PFSK-1 (cell line): ENCODE data around the gene ZFYVE26.

Source experiments
- FOXP2 ChIP-seq: optimal IDR thresholded peaks from 2 replicates; pipeline ENCODE3; 2011; ENCODE audit warnings: borderline replicate concordance, control low read depth, inconsistent platforms; ENCODE audit not compliant: insufficient read depth; ENCODE audit errors: extremely low read length, extremely low read depth
- POLR2AphosphoS5 ChIP-seq: IDR thresholded peaks from 2 replicates; pipeline ENCODE4 v1.6.1; 2012; ENCODE audit warnings: low read depth, mild to moderate bottlenecking, control low read depth, low read length, moderate library complexity
- SIN3A ChIP-seq: IDR thresholded peaks from 2 replicates; pipeline ENCODE4 v1.6.1; 2012; ENCODE audit warnings: mild to moderate bottlenecking, low read length, moderate library complexity, borderline replicate concordance; ENCODE audit not compliant: insufficient read depth
- TAF1 ChIP-seq: IDR thresholded peaks from 2 replicates; pipeline ENCODE4 v1.6.1; 2012; ENCODE audit warnings: low read length, control low read depth, borderline replicate concordance; ENCODE audit not compliant: insufficient read depth
- TF ChIP-seq, protein P1 (sequence below), 2 experiments: IDR thresholded peaks; 2 replicates each; pipeline versions ENCODE4 v1.6.1 to v1.8.0; 2011 to 2012; ENCODE audit warnings: low read depth in 2 of 2, low read length in 2 of 2, control low read depth in 1 of 2, inconsistent platforms in 1 of 2, mild to moderate bottlenecking in 1 of 2, moderate library complexity in 1 of 2; ENCODE audit not compliant: insufficient read depth in 1 of 2

Gene ZFYVE26

DNA sequence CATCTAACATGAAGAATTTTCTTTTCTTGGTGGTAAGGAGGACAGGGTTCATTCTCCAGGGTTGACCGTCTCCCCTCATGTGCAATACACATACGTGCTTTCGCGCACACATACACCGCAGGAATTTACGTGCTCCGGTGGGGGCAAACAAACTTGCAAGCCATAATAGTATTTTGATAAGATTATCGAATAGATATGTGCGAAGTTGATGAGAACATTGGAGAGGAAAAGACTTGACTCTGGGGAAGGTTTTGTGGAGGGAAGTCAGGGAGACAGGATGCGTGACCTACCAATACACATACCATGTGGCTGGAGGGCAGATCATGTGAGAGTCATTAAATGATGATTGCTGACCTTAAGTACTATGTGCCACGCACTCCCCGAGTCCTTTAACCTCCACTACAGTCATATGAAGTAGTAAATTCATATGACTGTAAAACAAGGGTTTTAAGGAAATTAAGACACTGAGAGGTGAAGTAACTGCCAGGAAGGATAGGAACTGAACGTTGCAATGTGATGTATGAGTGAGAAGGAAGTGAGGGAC lies 4.1 kb upstream of the ZFYVE26 start:
- no peak for TF ChIP-seq SIN3A
- no peak for TF ChIP-seq FOXP2
- TF ChIP-seq POLR2AphosphoS5 = no peak
- TF ChIP-seq TAF1 = no peak

GRCh38 chr14:67819563-67820421 lies 3.4 kb upstream of the ZFYVE26 start, which contains the start of gene RAD51B:
RAD51B (plus strand) TSS chr14:67819779.
- TF ChIP-seq POLR2AphosphoS5 (peak; percentile 35; the same call in 1 of the 2 replicates), FOXP2 (no peak), TAF1 (no peak), SIN3A (peak; percentile 85; the same call in 1 of the 2 replicates)
- TF ChIP-seq, protein P1, sequence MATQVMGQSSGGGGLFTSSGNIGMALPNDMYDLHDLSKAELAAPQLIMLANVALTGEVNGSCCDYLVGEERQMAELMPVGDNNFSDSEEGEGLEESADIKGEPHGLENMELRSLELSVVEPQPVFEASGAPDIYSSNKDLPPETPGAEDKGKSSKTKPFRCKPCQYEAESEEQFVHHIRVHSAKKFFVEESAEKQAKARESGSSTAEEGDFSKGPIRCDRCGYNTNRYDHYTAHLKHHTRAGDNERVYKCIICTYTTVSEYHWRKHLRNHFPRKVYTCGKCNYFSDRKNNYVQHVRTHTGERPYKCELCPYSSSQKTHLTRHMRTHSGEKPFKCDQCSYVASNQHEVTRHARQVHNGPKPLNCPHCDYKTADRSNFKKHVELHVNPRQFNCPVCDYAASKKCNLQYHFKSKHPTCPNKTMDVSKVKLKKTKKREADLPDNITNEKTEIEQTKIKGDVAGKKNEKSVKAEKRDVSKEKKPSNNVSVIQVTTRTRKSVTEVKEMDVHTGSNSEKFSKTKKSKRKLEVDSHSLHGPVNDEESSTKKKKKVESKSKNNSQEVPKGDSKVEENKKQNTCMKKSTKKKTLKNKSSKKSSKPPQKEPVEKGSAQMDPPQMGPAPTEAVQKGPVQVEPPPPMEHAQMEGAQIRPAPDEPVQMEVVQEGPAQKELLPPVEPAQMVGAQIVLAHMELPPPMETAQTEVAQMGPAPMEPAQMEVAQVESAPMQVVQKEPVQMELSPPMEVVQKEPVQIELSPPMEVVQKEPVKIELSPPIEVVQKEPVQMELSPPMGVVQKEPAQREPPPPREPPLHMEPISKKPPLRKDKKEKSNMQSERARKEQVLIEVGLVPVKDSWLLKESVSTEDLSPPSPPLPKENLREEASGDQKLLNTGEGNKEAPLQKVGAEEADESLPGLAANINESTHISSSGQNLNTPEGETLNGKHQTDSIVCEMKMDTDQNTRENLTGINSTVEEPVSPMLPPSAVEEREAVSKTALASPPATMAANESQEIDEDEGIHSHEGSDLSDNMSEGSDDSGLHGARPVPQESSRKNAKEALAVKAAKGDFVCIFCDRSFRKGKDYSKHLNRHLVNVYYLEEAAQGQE (IDR thresholded peaks at IDR 0.05; ENCODE audit: insufficient read depth in 1 of 2, low read depth in 2 of 2, low read length in 2 of 2) = no peak

- no peak for TF ChIP-seq POLR2AphosphoS5
- TF ChIP-seq, protein P1 (IDR thresholded peaks at IDR 0.05; ENCODE audit: insufficient read depth in 1 of 2, low read depth in 2 of 2, low read length in 2 of 2) = no peak
- TF ChIP-seq FOXP2 = no peak
- no peak for TF ChIP-seq SIN3A
- no peak for TF ChIP-seq TAF1
Measured at GRCh38 chr14:67817750-67818438, 1.5 kb upstream of the ZFYVE26 start.

DNA sequence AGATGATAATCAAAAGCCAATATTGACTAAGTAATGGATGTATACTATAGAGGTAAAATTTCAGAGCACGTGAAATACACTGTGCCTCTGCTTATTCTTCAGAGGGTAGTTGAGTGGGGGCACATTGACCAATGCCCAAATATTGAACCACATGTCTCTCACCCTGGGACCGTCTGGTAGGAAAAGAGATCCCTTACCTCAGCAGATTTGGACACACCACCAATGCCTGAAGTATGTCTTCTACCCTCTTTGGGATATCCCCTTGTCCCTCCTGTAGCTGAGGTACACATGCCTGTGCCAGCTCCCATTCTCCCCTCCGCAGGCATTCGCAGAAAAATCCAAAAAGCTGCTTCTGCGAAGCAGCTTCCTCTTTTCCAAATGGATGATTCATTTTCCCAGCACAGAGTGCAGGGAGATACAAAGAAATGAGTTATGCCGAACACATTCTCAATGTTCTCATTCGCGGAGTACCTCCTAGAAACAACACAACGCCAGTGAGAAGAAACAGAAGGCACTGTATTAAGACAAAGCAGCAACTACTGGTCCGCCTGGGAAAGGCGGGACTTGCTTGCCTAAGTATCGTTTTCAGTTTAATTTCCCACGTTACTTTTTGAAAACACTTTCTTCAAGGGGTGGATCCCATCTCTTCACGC lies 691 bp downstream of the ZFYVE26 start:
- no peak for TF ChIP-seq TAF1
- no peak for TF ChIP-seq FOXP2
- TF ChIP-seq, protein P1 (IDR thresholded peaks at IDR 0.05; ENCODE audit: insufficient read depth in 1 of 2, low read depth in 2 of 2, low read length in 2 of 2) = no peak
- TF ChIP-seq POLR2AphosphoS5 = no peak
- no peak for TF ChIP-seq SIN3A

- no peak for TF ChIP-seq POLR2AphosphoS5
- no peak for TF ChIP-seq TAF1
- no peak for TF ChIP-seq SIN3A
- TF ChIP-seq, protein P1 (IDR thresholded peaks at IDR 0.05; ENCODE audit: insufficient read depth in 1 of 2, low read depth in 2 of 2, low read length in 2 of 2) = no peak
- TF ChIP-seq FOXP2 = no peak
Measured at GRCh38 chr14:67814821-67815220, 1.6 kb downstream of the ZFYVE26 start.
